ENCODE results near the gene HMGA1. TPM values are rescaled to one million over a fixed set of nuclear protein-coding genes. Genes with fewer than 3 reads are reported as not detected.
"Not testable (repeated sequence)": the region's sequence is repeated elsewhere in the genome, so short reads cannot be mapped to it uniquely, and the experiment has no call there.

Gene HMGA1
- total RNA-seq, 1 donor from 2014 or later, result 520 TPM

DNA sequence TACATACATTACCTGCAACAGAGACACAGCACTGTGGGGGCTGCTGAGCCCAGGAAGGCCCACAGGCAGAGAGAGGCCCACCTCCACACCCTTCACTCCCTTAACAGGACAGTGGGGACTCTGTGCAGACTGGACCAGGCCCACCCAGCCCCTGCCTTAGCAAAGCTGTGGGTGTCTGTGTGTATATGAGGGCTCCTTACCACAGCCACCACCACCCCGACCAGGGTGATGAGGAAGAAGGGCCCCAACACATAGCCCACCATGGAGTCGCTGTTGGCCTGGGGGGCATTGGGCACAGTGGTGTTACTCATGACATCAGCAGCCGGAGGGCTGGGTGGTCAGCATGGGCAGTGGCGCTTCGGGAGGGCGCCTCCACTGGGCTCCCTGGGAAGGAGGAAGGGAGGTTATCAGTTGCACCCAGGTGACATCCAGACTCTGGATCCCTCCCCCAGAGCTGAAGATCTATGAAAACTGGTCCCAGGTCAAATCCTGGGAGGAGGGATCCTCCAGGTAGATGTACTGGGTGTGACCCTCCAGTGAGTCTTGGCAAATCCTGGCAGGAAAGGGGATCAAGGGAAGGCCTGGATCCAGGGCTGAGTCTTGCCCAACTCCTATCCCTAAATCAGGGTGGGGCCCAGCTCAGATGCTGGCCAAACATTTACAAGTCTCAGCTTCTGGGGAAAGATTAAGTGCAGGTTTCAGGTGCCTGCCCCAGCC, 11.0 kb downstream of the HMGA1 start:
- Mint-ChIP-seq H3K27me3 (peaks cover 3% of the 10 kb centered on the region), H3K4me1 (peaks cover 52% of the 10 kb centered on the region), H3K9me3 (no peaks in the 10 kb centered on the region), H3K36me3 (ENCODE audit: low read depth) (peaks cover 38% of the 10 kb centered on the region), H3K27ac (peak overlapping the region; percentile 93), H3K4me3 (peak overlapping the region; percentile 88)
- intact Hi-C loops (cut with micrococcal nuclease), result loop anchor here (2.0 to 10.0 kb wide), 3 partner anchors 407 to 533 kb away; partner anchors contain the start of genes ILRUN and UQCC2
- peak; percentile 63 for DNase-seq

DNA sequence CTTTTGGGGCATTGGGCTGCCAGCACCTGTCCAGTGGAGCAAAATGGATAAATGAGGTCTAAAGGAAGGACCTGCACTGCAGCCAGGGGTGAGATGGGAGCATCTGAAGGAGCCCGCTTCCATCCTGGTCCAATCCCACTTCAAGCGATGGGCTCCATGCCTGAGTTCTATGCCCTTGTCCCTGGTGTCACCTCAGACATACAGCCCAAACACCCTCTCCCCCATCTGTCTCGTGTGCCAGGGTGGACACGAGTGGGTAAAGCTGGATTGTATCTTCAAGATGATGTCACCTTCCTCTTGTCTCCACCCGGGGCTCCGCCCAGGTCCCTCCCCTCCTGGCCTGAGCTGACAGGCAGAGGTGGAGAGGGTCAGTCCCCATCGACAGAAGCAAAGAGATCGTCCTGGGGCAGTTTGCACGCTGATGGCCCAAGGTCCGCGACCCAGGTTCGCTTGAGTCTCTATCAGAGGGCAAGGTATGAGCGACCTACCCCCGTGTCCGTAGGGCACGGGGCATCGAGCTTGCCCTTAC, 11.6 kb downstream of the HMGA1 start:
- no peaks in the 10 kb centered on the region for H3K9me3 Mint-ChIP-seq
- intact Hi-C loops (cut with micrococcal nuclease), result loop anchor here (2.0 to 10.0 kb wide), 3 partner anchors 407 to 533 kb away; partner anchors contain the start of genes ILRUN and UQCC2
- H3K27me3 Mint-ChIP-seq, result peaks cover 5% of the 10 kb centered on the region
- peaks cover 46% of the 10 kb centered on the region for H3K4me1 Mint-ChIP-seq
- peak; percentile 88 for DNase-seq
- peak overlapping the region; percentile 88 for H3K4me3 Mint-ChIP-seq
- peaks cover 31% of the 10 kb centered on the region for H3K36me3 Mint-ChIP-seq (ENCODE audit: low read depth)
- H3K27ac Mint-ChIP-seq, result peak overlapping the region; percentile 93

DNA sequence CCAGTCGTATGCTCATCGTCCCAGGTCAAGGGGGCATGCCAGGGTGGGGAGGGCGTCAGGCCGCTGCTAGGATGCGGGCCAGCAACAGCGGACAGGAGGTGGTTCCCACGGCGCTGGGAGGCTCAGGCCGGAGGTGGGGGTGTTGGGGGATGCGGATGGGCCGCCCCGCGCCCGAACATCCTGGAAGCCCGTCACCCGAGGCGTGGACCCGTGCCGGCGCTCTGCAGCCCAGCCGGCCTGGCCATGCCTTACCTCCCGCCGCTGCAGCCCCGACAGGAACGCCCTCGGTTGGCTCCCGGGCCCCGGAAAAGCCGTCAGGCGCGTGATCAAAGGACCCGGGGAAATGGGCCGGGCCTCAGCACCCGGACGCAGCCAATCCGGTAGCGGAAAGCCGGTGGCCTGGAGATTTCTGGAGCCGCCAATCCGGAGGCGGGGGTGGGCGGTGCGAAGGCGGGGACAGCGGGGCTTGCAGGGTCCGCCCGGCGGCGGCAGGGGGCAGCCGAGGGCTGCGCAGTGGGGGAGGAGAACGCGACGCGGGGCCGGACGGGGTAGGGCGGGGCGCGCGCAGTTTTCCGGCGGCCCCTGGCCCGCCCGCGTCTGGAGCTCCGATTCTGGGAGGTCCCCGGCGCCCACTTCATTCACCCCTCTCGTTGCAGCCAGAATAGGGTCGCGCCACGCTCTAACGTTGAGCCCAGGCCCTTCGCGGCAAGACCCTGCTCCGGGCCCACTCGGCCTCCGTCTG, 12.2 kb downstream of the HMGA1 start, which contains the start of gene SMIM29:
Gene SMIM29 (minus strand): TSS at position 280 of the 742 bp plus-strand sequence. CDS start 1,215 bp downstream, outside the sequence.
- H3K9me3 Mint-ChIP-seq, result no peaks in the 10 kb centered on the region
- H3K27me3 Mint-ChIP-seq, result peaks cover 8% of the 10 kb centered on the region
- peak within 1 kb of the TSS; percentile 93 for H3K27ac Mint-ChIP-seq
- intact Hi-C loops (cut with micrococcal nuclease), result loop anchor here (1.0 to 10.0 kb wide), 8 partner anchors 13 to 534 kb away; partner anchors contain the start of genes HMGA1, ILRUN, NUDT3 and UQCC2
- H3K36me3 Mint-ChIP-seq (ENCODE audit: low read depth), result peaks cover 25% of the 10 kb centered on the region
- H3K4me1 Mint-ChIP-seq, result peaks cover 39% of the 10 kb centered on the region
- peak within 1 kb of the TSS; percentile 88 for H3K4me3 Mint-ChIP-seq
- DNase-seq, result peak; percentile 99

DNA sequence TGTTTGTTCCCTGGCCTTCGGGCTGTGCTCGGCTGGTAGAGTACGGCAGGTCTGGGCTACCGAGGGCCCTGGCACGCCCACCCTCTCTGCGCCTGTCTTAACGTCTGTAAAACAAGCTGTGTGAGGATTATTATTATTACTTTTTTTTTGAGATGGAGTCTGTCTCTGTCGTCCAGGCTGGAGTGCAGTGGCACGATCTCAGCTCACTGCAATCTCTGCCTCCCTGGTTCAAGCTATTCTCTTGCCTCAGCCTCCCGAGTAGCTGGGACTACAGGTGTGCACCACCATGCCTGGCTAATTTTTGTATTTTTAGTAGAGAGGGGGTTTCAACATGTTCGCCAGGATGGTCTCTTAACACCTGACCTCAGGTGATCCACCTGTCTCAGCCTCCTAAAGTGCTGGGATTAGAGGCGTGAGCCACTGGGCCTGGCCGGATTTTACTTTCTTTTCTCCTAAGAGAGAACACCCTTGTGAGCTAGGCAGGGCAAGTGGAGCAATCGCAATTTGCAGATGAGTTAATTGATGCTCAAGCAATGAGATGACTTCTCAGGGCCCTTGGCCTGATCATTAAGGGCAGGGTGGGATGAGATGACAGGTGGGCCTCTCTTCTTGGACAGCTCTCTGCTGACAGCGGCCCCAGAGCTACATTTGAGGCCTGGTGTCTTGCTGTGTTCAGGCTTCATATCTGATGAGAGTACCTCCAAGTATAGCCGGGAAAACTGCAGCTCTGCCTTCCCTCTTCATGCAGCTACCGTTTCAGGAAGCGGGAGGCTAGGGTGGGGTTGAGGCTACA, 13.0 kb downstream of the HMGA1 start:
- DNase-seq, result peak; percentile 59
- Mint-ChIP-seq H3K36me3 (ENCODE audit: low read depth) (peaks cover 21% of the 10 kb centered on the region), H3K9me3 (no peaks in the 10 kb centered on the region), H3K4me3 (peak overlapping the region; percentile 88), H3K4me1 (peaks cover 33% of the 10 kb centered on the region), H3K27ac (peak overlapping the region; percentile 93), H3K27me3 (peaks cover 8% of the 10 kb centered on the region)
- intact Hi-C loops (cut with micrococcal nuclease), result loop anchor here (1.0 to 10.0 kb wide), 8 partner anchors 13 to 535 kb away; partner anchors contain the start of genes HMGA1, ILRUN, NUDT3 and UQCC2

DNA sequence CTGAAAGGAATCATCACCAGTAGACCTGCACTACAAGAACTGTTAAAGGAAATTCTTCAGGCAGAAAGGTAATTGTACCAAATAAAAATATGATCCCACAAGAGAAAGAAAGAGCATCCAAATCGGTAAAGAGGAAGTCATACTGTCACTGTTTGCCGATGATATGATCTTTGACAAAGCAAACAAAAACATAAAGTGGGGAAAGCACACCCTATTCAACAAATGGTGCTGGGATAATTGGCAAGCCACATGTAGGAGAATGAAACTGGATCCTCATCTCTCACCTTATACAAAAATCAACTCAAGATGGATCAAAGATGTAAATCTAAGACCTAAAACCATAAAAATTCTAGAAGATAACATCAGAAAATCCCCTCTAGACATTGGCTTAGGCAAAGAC, 15.7 kb downstream of the HMGA1 start:
- H3K9me3 Mint-ChIP-seq; H3K4me3 Mint-ChIP-seq; intact Hi-C loops (cut with micrococcal nuclease); H3K36me3 Mint-ChIP-seq (ENCODE audit: low read depth); DNase-seq; H3K27ac Mint-ChIP-seq; H3K27me3 Mint-ChIP-seq: not testable (repeated sequence)
- H3K4me1 Mint-ChIP-seq, result peaks cover 19% of the 10 kb centered on the region

DNA sequence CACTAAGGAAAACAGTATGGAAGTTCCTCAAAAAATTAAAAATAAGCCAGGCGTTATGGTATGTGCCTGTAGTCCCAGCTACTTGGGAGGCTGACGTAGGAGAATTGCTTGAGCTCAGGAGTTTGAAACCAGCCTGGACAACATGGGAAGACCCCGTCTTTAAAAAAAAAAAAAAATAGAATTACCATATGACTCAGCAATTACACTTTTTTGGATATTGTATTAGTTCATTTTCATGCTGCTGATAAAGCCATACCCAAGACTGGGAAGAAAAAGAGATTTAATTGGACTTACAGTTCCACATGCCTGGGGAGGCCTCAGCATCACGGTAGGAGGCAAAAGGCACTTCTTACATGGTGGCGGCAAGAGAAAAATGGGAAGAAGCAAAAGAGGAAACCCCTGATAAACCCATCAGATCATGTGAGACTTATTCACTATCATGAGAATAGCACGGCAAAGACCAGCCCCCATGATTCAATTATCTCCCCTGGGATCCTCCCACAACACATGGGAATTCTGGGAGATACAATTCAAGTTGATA, 22.9 kb downstream of the HMGA1 start:
- intact Hi-C loops (cut with micrococcal nuclease), result no loop called here
- Mint-ChIP-seq H3K27ac (no peak overlapping the region), H3K36me3 (ENCODE audit: low read depth) (no peaks in the 10 kb centered on the region), H3K4me3 (no peak overlapping the region), H3K4me1 (no peaks in the 10 kb centered on the region), H3K9me3 (peaks cover 4% of the 10 kb centered on the region), H3K27me3 (no peaks in the 10 kb centered on the region)
- DNase-seq, result no peak

DNA sequence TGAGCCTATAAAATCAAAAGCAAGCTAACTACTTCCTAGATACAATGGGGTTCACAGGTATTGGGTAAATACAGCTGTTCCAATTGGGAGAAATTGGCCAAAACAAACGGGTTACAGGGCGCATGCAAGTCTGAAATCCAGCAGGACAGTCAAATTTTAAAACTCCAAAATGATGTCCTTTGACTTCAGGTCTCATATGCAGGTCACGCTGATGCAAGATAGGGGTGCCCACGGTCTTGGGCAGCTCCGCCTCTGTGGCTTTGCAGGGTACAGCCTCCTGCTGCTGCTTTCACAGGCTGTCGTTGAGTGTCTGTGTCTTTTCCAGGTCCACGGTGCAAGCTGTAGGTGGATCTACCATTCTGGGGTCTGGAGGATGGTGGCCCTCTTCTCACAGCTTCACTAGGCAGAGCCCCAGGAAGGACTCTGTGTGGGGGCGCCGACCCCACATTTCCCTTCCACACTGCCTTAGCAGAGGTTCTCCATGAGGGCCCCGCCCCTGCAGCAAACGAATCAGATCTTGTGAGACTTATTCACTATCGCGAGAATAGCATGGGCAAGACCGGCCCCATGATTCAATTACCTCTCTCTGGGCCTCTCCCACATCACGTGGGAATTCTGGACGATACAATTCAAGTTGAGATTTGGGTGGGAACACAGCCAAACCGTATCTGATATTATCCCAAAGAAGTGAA, 24.0 kb downstream of the HMGA1 start:
- intact Hi-C loops (cut with micrococcal nuclease), result no loop called here
- peaks cover 7% of the 10 kb centered on the region for H3K9me3 Mint-ChIP-seq
- H3K4me3 Mint-ChIP-seq, result no peak overlapping the region
- no peak overlapping the region for H3K27ac Mint-ChIP-seq
- H3K4me1 Mint-ChIP-seq, result no peaks in the 10 kb centered on the region
- peaks cover 4% of the 10 kb centered on the region for H3K27me3 Mint-ChIP-seq
- H3K36me3 Mint-ChIP-seq (ENCODE audit: low read depth), result no peaks in the 10 kb centered on the region
- no peak for DNase-seq

DNA sequence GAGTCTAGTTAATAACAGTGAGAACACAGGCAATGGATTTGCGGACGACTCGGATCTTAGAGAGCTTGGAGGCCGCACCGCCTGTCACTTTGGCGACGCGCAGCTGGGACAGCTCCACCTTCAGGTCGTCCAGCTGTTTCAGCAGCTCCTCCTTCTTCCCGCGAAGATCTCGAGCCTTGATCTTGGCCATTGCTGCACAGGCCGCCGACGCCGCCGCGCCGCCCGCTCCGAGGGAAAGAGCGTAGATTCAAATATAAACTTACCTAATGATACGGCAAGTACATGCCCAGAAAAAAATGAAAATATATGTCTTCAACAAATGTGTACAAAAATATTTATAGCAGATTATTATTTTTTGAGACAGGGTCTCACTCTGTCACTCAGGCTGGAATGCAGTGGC, 26.8 kb downstream of the HMGA1 start:
- H3K4me1 Mint-ChIP-seq; intact Hi-C loops (cut with micrococcal nuclease); H3K27ac Mint-ChIP-seq; H3K4me3 Mint-ChIP-seq; H3K36me3 Mint-ChIP-seq (ENCODE audit: low read depth); H3K9me3 Mint-ChIP-seq; H3K27me3 Mint-ChIP-seq; DNase-seq: not testable (repeated sequence)

DNA sequence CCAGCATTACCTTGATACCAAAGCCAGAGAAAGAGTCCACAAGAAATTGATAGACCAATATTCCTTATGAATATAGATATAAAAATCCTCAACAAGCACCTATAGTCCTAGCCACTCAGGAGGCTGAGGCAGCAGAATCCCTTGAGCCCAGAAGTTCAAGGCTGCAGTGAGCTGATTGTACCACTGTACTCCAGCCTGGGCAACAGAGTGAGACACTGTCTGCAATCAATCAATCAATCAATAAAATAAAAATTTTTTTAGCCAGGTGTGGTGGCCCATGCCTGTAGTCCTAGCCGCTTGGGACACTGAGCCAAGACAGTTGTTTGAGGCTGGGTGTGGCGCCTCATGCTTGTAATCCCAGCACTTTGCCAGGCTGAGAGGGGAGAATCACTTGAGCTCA, 31.1 kb downstream of the HMGA1 start:
- H3K27me3 Mint-ChIP-seq, result peaks cover 4% of the 10 kb centered on the region
- H3K4me3 Mint-ChIP-seq, result no peak overlapping the region
- intact Hi-C loops (cut with micrococcal nuclease), result no loop called here
- no peak for DNase-seq
- H3K36me3 Mint-ChIP-seq (ENCODE audit: low read depth), result no peaks in the 10 kb centered on the region
- no peak overlapping the region for H3K27ac Mint-ChIP-seq
- peaks cover 7% of the 10 kb centered on the region for H3K9me3 Mint-ChIP-seq
- H3K4me1 Mint-ChIP-seq, result peaks cover 3% of the 10 kb centered on the region

DNA sequence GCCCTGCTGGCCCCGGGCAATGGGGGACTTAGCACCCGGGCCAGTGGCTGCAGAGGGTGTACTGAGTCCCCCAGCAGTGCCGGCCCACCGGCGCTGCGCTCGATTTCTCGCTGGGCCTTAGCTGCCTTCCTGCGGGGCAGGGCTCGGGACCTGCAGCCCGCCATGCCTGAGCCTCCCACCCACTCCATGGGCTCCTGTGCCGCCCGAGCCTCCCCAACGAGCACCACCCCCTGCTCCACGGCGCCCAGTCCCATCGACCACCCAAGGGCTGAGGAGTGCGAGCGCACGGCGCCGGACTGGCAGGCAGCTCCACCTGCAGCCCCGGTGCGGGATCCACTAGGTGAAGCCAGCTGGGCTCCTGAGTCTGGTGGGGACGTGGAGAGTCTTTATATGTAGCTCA, 32.5 kb downstream of the HMGA1 start:
- intact Hi-C loops (cut with micrococcal nuclease), result not testable (repeated sequence)

DNA sequence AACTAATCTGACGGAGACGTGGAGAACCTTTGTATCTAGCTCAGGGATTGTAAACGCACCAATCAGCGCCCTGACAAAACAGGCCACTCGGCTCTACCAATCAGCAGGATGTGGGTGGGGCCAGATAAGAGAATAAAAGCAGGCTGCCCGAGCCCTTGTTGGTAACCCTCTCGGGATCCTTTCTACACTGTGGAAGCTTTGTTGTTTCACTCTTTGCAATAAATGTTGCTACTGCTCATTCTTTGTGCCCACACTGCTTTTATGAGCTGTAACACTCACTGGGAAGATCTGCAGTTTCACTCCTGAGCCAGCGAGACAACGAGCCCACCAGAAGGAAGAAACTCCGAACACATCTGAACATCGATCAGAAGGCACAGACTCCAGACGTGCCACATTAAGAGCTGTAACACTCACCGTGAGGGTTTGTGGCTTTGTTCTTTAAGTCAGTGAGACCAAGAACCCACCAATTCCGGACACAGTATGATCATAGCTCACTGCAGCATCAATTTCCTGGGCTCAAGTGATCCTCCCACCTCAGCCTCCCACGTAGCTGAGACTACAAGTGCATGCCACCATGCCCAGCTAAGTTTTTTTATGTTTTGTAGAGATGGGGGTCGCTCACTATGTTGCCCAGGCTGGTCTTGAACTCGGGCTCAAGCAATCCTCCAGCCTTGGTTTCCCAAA, 33.1 kb downstream of the HMGA1 start:
- H3K27me3 Mint-ChIP-seq; H3K4me3 Mint-ChIP-seq; intact Hi-C loops (cut with micrococcal nuclease); H3K4me1 Mint-ChIP-seq; H3K9me3 Mint-ChIP-seq; DNase-seq; H3K27ac Mint-ChIP-seq; H3K36me3 Mint-ChIP-seq (ENCODE audit: low read depth): not testable (repeated sequence)

More for the DNA sequence above, 32.5 kb downstream of the HMGA1 start:
- H3K27me3 Mint-ChIP-seq; H3K4me1 Mint-ChIP-seq; H3K4me3 Mint-ChIP-seq; H3K36me3 Mint-ChIP-seq (ENCODE audit: low read depth); H3K27ac Mint-ChIP-seq; DNase-seq; H3K9me3 Mint-ChIP-seq: not testable (repeated sequence)

Measured in activated CD4-positive, alpha-beta T cell treated with anti-CD3 and anti-CD28 coated beads, Interleukin-2, amount 10 ng/mL, durations not matched to agents 24 days and 14 days (primary cell).